ENCODE results near the gene GTPBP3. TPM values are rescaled to one million over a fixed set of nuclear protein-coding genes. Genes with fewer than 3 reads are reported as not detected.

Gene GTPBP3
- total and polyA plus RNA-seq, 2 of the 13 experiments (the other 11 are each of a cell fraction or from before 2014, with no cell fraction given), result 17.5 to 30.0 TPM

GRCh38 chr19:17306285-17306714 is 31.1 kb upstream of the GTPBP3 start (continued):
- TF ChIP-seq XBP1 (CRISPR knock-in tag; IDR thresholded peaks at IDR 0.05) (peak; percentile 3; the same call in 1 of the 2 replicates), DMAP1 (CRISPR knock-in tag; IDR thresholded peaks at IDR 0.05) (peak; percentile 57), ATF7-NPFF (CRISPR knock-in tag; IDR thresholded peaks at IDR 0.05; ENCODE audit: low read depth) (peak; percentile 8; the same call in 1 of the 2 replicates), MTA3 (CRISPR knock-in tag; IDR thresholded peaks at IDR 0.05) (no peak), ZNF282 (IDR thresholded peaks at IDR 0.05; ENCODE audit: partially characterized antibody) (no peak), ZNF557 (CRISPR knock-in tag; IDR thresholded peaks at IDR 0.05) (0 out of 2 replicates have a peak, but pooled peaks have one; percentile 3), TFE3 (CRISPR knock-in tag; IDR thresholded peaks at IDR 0.05) (0 out of 2 replicates have a peak, but pooled peaks have one; percentile 7), ZNF781 (CRISPR knock-in tag; IDR thresholded peaks at IDR 0.05; ENCODE audit: borderline replicate concordance, not compliant biosample characterization) (no peak), FOSL1 (CRISPR knock-in tag; IDR thresholded peaks at IDR 0.05; ENCODE audit: borderline replicate concordance) (no peak), ZSCAN12 (CRISPR knock-in tag; IDR thresholded peaks at IDR 0.05) (0 out of 2 replicates have a peak, but pooled peaks have one; percentile 60), AGO2 (optimal IDR thresholded peaks at IDR 0.05; ENCODE audit: low read depth, low read length) (peak; percentile 14), YEATS2 (CRISPR knock-in tag; IDR thresholded peaks at IDR 0.05; ENCODE audit: borderline replicate concordance) (0 out of 2 replicates have a peak, but pooled peaks have one; percentile 24), AKAP8 (CRISPR knock-in tag; IDR thresholded peaks at IDR 0.05) (no peak), ZNF792 (CRISPR knock-in tag; IDR thresholded peaks at IDR 0.05) (no peak), REXO4 (CRISPR knock-in tag; IDR thresholded peaks at IDR 0.05; ENCODE audit: borderline replicate concordance) (no peak), PBX2 (CRISPR knock-in tag; IDR thresholded peaks at IDR 0.05) (no peak), ZFP37 (CRISPR knock-in tag; IDR thresholded peaks at IDR 0.05; ENCODE audit: borderline replicate concordance) (0 out of 2 replicates have a peak, but pooled peaks have one; percentile 5), ZFY (CRISPR knock-in tag; IDR thresholded peaks at IDR 0.05) (0 out of 2 replicates have a peak, but pooled peaks have one; percentile 5), NFIB (CRISPR knock-in tag; IDR thresholded peaks at IDR 0.05; ENCODE audit: borderline replicate concordance) (no peak)
- TF ChIP-seq, protein P1, sequence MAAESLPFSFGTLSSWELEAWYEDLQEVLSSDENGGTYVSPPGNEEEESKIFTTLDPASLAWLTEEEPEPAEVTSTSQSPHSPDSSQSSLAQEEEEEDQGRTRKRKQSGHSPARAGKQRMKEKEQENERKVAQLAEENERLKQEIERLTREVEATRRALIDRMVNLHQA (CRISPR knock-in tag; IDR thresholded peaks at IDR 0.05), result no peak
